GM19035 (cell line): ENCODE measurements around the gene CDH18.

ENCODE experiments used
- ATAC-seq: cut with Tn5 transposase; IDR thresholded peaks from one replicate; pipeline ENCODE4 v1.9.1; 2021; ENCODE audit not compliant: unreplicated experiment

Gene CDH18

DNA sequence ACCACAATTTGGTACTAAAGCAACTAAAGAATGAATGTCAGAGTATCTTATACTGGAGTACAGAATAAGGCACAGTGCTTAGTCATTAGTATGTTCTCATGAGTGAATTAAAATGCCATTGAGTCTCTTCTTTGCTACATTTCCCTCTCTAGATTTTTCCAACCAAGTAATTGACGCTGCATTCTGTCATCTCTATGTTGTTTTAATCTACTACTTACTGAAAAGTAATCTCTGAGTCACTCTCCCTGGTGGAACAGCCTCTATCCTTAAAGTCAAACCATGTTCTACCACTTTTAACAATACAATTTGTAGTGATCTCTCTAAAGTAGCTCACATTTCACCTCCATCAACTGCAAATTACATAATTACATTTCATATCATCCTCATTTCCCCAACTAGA, 495.1 kb downstream of the CDH18 start:
- ATAC-seq, result no peak

DNA sequence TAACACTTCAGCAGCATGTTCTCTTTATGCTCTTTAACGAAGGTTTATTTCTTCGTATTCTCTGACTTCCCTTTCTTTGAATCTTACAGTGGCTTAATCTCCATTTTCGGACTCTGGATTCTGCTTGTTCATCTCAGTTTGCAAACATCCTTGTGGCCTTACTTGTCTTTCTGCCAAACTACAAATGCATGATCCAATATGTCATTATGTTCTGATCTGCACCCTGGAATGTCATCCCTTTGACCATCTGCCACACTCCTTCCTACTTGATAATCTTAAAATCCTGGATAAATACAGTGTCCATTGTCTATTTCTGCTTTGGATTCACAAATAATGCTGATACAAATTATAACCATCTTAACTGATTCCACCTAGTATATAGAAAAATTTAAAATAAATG, 499.2 kb downstream of the CDH18 start:
- ATAC-seq, result no peak

DNA sequence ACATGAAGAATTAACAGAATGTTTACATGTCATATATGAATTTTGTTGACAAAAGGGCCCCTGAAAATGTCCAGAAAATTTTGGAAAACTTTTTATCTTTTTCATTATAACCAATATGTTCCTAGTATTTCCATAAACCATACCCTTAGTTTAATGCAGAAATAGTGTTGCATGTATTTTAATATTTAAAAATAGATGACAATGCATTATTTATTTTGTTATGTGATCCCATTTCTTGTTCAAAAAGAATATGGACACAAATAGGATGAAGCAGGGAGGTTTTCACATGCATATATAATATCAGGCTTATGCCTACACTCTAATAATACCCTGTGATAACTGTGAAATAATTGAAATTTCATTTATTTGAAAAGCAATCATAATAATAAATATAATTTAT, 500.5 kb downstream of the CDH18 start:
- no peak for ATAC-seq

DNA sequence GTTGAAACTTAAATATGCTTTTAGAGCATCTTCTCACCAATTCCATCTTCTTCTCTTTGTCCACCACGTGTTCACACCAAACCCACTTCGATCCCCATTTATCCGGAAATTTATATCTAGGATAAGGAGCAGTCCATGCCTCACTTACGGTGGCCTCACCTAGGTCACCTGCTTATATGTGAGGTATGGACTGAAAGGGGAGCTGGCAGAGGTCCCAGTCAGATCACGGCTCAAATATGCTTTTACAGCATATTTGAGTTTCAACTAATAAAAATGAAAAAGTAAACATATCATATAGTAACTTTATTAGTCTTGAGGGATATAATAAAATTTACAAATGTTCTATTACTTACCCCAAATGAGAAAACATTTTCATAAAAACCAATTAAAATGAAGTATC, 508.4 kb downstream of the CDH18 start:
- no peak for ATAC-seq

DNA sequence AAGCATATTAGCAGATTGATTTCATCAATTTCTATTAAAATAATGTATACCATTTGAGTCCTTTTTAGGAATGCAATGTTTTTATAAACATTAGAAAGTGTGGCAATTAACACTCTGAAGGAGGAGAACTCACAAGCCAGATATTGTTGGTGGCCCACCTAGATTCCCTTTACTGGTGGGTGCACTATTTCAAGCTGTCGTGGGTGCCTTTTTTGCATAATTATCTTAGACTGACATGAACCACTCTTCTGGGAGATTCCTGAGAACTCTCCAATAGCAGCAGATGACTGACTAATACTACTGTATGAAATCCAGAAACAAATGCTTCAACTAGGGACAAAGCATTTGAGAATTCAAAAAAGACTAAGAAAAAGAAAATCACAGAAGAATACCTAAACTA, 526.0 kb downstream of the CDH18 start:
- no peak for ATAC-seq

- ATAC-seq, result no peak
These were observed 563.5 kb downstream of the CDH18 start for GRCh38 chr5:19424506-19424905.
